ENCODE measurements around the gene EXOC3L4.

The EXOC3L4 gene

DNA sequence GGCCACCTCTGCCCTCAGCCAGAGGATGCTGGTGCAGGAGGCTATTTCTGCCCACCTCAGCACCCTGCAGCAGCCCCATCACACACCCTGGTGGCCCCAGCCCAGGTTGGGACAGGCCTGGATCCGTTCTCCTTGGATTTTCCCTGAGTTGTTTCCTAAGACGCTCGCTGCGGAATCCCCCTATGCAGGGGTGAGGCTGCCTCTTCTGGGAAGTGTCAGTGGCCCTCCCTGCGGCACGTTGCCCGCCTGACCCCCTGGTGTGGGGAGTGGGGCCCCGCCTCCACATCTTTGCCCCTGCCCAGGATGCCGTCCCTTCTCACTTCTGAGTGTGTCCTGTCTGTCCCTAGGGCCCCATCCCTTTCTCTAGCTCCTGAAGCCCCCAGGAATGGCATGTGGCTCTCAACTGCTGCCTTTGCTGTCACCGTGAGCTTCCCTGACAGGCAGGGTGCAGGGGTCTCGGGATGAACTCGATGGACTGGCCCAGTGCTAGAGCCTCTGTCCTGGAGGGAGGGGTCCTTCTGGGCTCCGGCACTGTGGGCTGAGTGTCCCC lies 594 bp upstream of the EXOC3L4 start:
- no peak for TF ChIP-seq ZFX (IDR thresholded peaks at IDR 0.05; ENCODE audit: borderline replicate concordance)
- TF ChIP-seq, protein P1, sequence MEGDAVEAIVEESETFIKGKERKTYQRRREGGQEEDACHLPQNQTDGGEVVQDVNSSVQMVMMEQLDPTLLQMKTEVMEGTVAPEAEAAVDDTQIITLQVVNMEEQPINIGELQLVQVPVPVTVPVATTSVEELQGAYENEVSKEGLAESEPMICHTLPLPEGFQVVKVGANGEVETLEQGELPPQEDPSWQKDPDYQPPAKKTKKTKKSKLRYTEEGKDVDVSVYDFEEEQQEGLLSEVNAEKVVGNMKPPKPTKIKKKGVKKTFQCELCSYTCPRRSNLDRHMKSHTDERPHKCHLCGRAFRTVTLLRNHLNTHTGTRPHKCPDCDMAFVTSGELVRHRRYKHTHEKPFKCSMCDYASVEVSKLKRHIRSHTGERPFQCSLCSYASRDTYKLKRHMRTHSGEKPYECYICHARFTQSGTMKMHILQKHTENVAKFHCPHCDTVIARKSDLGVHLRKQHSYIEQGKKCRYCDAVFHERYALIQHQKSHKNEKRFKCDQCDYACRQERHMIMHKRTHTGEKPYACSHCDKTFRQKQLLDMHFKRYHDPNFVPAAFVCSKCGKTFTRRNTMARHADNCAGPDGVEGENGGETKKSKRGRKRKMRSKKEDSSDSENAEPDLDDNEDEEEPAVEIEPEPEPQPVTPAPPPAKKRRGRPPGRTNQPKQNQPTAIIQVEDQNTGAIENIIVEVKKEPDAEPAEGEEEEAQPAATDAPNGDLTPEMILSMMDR (IDR thresholded peaks at IDR 0.05): no peak
- H3K27ac ChIP-seq: no peak overlapping the region

DNA sequence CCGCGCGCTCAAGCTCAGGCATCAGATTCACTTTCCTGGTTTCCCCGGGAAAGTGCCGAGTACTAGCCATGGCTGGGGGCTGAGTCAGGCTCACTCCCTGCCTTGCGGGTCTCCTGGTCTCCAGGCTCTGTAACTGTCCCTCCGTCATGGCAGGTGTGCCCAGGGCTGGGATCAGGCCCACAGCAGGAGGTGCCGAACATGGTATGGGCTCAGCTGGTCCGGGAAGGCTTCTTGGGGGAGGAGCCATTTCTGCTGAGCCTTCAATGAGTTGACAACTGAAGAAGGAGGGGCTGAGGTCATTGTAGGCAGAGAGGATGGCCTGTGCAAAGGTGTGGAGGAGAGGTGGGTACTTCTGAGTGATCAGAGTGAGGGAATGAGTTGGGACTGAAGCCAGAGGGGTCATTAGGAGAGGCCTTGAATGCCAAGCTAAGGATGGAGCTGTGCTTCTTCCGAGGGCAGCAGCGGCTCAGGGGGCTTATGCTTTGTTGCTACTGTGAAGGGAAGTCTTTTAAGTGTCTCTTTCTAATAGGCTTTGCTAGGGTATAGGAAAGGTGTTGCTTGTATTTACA lies 769 bp downstream of the EXOC3L4 start:
- TF ChIP-seq ZFX (IDR thresholded peaks at IDR 0.05; ENCODE audit: borderline replicate concordance): no peak
- H3K27ac ChIP-seq: no peak overlapping the region

DNA sequence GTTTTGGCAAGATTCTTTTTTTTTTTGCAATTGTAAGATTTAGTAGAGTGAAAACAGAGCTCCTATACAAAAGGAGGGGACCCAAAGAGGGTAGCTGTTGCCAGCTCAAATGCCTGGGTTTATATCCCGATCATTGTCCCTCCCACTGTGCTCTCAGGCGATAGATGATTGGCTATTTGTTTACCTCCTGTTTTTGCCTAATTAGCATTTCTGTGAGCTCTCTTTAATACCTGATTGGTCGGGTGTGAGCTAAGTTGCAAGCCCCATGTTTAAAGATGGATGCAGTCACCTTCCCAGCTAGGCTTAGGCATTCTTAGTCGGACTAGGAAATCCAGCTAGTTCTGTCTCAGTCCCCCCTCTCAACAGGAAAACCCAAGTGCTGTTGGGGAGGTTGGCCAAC lies 1.9 kb downstream of the EXOC3L4 start:
- H3K27ac ChIP-seq: no peak overlapping the region

DNA sequence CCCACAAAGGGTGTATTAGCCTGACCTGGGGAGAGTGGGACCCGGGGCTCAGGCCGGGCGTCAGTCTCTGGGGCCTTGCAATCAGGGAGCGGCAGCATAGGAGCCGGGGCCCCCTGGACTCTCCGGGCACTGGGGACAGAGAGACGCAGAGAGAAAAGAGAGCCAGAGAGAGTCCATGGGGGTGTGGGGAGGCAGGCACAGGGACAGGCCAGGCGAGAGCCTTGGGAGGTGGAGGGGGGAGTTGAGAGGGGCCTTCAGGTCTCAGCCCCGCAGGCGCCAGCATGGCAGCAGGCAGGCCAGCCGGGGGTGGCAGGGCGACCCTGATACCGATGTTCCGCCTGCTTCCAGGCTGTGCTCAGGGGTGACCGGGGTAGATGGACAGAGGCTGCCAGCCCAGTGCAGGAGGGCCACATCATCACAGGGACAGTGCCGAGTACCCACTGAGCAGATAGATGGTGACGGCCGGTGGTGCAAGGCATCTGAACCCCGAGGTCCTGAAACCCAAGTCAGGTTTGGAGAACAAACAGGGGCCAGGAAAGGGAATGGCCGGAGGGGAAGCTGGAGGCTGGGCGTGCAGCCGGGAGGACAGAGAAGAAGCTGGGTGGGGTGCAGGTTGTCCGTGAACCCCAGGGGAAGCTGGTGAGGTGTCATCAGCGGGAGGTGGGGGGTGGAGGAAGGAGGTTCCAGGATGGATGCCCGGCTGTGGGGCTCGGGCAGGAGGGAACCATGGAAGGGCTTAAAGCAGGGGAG lies 2.9 kb downstream of the EXOC3L4 start:
- H3K27ac ChIP-seq: no peak overlapping the region
- TF ChIP-seq, protein P1 (IDR thresholded peaks at IDR 0.05): no peak
- no peak for TF ChIP-seq ZFX (IDR thresholded peaks at IDR 0.05; ENCODE audit: borderline replicate concordance)

More for the DNA sequence above, 1.9 kb downstream of the EXOC3L4 start:
- TF ChIP-seq, protein P1 (IDR thresholded peaks at IDR 0.05): no peak
- no peak for TF ChIP-seq ZFX (IDR thresholded peaks at IDR 0.05; ENCODE audit: borderline replicate concordance)

DNA sequence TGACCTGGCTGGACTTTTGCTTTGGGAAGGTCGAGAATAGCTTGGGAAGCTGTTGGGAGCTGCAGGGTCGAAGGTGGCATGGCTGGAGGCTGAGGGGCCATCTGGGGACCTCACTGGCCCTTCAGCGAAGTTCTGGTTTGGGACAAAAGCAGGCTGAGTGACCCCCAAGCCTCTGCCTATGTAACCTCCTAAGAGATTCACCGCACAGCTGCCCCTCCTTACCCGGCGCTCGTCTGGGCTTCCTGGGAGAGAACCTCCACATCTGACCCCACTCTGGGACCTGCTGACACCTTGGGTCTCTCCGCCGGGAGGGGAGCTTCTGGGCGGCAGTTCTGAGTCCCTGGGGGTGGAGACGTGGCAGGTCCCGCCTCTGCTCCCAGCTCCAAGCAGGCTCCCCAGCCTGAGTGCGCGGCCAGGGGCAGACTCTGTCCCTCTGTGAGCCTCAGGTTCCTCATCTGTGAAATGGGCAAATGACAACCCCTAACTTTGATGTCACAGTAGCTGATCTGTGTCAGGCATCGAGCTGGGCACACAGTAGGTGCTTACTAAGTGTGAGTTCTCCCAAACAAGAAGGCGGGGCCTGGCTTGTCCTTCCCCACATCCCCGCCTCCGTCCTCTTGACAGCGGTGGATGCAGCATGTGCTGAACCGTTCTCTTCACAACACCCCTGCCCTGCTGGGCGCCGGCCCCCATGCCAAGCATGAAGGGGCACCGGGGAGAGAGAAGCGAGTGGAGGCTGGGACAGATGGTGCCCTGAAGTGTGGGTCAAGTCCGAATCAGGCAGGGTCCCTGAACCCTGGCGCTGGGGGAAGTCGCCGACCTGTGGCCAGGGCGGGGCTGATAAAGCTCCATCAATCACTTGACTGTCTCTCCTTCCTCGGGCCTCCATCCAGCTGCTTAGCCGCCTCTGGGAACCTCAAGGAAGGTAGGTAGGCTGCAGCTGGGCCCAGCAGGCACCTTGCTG lies 3.8 kb downstream of the EXOC3L4 start:
- H3K27ac ChIP-seq: no peak overlapping the region
- TF ChIP-seq, protein P1 (IDR thresholded peaks at IDR 0.05): no peak
- no peak for TF ChIP-seq ZFX (IDR thresholded peaks at IDR 0.05; ENCODE audit: borderline replicate concordance)

DNA sequence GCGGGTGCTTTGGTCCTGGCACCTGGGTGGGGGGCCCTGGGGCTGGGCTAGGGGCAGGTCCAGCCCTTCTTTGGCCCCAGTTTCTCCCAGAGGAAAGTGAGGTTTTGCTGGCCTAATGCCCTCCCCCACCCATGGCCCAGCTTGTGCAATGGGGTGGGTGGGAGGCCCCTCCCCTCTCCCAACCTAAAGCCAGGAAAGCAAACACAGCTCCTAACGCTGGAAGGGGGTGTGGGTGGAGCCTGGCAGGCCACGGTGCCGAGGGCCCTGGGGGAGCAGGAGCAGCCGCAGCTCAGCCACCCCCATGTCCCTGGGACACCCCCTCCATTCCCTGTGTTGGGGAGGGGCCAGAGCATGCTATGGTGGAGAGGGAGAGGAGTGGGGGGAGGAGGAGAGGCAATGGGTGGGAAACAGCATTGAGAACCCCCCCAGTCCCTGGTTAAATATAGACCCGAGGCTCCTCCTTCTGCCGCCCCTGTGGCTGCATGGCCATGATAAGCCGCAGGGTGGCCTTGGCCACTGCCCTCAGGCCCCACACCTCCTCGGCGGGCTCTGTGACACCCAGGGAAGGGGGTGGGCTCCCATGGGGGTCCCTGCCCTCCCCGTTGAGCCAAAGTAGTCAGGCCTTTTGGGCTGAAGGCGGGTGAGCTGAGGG lies 4.7 kb downstream of the EXOC3L4 start:
- no peak for TF ChIP-seq ZFX (IDR thresholded peaks at IDR 0.05; ENCODE audit: borderline replicate concordance)
- TF ChIP-seq, protein P1 (IDR thresholded peaks at IDR 0.05): no peak
- H3K27ac ChIP-seq: no peak overlapping the region

DNA sequence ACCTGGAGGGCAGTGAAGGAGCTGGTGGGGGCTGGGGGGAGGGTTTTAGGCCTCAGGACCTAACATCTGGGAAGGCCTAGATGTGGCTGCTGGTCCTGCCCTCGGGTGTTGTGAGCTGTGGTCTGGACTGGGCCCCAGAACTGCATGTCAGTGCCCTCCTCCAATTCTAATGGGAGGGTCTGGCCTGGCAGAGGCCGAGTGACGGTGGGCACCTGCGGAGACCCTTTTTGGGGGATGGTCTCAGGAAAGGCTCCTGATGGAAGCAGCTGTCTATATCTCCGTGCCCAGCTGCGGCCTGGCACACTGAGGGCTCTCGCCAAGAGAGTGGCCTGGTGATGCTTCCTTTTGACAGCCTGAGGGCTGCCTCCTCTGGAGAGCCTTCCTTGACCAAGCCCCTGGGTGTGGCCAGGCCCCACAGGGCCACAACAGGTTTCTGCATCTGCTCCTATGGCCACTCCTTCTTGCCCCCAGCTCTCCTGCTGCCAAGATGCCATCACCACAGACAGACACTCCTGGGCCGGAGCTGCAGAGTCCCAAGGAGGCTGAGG lies 5.3 kb downstream of the EXOC3L4 start:
- no peak overlapping the region for H3K27ac ChIP-seq
- TF ChIP-seq, protein P1 (IDR thresholded peaks at IDR 0.05): no peak
- TF ChIP-seq ZFX (IDR thresholded peaks at IDR 0.05; ENCODE audit: borderline replicate concordance): no peak
